ENCODE results near the gene GRK4. TPM values are rescaled to one million over a fixed set of nuclear protein-coding genes. Genes with fewer than 3 reads are reported as not detected.

GRK4 gene
- total RNA-seq, 1 donor from 2014 or later = 9.0 TPM

DNA sequence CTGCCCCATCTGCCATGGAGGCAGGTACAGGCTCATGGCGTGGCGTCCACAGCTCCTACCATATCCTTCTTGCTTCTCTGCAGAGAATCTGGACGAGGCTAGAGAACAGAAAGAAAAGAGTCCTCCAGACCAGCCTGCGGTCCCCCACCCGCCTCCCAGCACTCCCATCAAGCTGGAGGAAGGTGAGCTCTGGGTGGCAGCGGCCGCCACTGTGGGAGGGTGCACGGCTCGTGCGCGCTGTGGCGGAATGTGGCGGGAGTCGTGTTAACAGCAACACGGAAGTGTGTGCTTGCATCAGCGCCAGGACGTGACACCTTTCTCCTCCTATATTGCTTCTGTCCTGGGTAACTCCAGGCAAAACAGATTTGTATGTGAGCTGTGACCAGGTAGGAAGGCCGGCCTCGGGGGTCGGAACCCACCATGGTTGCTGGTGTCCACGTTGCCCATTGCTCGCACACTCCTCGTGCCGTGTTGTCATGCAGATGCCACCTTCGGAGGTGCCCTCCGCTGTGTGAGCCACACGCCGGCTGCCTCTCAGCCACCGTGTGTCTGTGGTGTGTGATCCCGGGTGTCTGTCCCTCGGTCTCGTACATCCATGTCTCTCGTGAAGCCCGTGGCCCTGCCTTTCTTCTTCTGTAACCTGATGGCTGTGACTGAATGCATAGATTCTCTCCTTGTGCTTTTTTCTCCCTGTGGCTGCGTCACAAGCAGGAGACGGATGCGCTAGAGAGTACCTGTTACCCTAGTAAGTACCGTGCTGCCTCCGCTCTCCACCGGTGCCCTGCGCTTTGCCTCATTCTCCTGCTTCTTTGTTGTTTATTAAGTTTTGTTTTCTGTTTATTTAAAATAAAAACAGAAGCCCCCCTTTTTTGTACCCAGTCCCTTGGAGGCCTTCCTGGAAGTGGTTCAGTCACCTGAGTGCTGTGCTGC lies 37.2 kb upstream of the GRK4 start:
- intact Hi-C loops (cut with micrococcal nuclease) = no loop called here
- Histone ChIP-seq H3K36me3 (peaks cover 94% of the 10 kb centered on the region), H3K4me3 (no peak overlapping the region), H3K4me1 (peaks cover 32% of the 10 kb centered on the region), H3K9me3 (replicated peaks) (no peaks in the 10 kb centered on the region), H3K27me3 (ENCODE audit: low read depth) (no peaks in the 10 kb centered on the region), H3K27ac (replicated peaks) (no peak overlapping the region)
- no peak for DNase-seq
- TF ChIP-seq, protein P1, sequence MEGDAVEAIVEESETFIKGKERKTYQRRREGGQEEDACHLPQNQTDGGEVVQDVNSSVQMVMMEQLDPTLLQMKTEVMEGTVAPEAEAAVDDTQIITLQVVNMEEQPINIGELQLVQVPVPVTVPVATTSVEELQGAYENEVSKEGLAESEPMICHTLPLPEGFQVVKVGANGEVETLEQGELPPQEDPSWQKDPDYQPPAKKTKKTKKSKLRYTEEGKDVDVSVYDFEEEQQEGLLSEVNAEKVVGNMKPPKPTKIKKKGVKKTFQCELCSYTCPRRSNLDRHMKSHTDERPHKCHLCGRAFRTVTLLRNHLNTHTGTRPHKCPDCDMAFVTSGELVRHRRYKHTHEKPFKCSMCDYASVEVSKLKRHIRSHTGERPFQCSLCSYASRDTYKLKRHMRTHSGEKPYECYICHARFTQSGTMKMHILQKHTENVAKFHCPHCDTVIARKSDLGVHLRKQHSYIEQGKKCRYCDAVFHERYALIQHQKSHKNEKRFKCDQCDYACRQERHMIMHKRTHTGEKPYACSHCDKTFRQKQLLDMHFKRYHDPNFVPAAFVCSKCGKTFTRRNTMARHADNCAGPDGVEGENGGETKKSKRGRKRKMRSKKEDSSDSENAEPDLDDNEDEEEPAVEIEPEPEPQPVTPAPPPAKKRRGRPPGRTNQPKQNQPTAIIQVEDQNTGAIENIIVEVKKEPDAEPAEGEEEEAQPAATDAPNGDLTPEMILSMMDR (IDR thresholded peaks at IDR 0.05; ENCODE audit: borderline replicate concordance) = no peak

DNA sequence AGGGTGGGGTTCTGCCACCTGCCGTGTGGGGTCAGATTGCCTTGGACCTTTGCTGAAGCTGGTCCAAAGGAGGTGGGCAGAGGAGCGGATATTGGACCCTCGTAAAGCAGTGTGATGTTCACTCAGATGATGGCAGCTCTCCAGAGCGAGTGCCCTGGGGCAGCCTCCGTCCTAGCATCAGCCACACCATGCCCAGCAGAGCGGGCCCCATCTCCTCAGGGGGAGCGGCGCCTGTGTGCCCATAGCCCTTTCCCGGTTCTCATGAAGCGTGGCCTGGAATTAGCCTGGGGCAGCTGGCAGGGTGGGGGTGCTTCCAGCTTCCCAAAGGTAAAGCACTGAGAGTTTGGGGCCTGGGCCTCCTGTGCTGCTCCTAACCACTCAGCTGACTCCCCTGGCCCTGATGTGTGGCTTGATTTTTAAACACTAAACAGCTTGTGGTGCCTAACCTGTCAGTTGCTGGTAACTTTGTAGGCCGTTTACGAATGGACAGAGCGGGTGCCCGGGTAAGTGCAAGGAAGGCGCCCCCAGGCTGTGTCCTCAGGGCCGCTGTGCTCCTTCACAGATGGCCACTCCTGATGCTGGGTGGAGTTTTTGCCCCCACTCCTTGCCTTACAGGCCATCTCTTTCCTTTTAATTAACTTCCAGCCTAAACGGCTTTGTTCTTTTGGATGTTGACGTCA lies 36.2 kb upstream of the GRK4 start:
- DNase-seq = no peak
- H3K36me3 ChIP-seq = peaks cover 86% of the 10 kb centered on the region
- H3K27me3 ChIP-seq (ENCODE audit: low read depth) = no peaks in the 10 kb centered on the region
- H3K4me3 ChIP-seq = no peak overlapping the region
- H3K4me1 ChIP-seq = peaks cover 40% of the 10 kb centered on the region
- H3K9me3 ChIP-seq (replicated peaks) = no peaks in the 10 kb centered on the region
- intact Hi-C loops (cut with micrococcal nuclease) = no loop called here
- no peak overlapping the region for H3K27ac ChIP-seq (replicated peaks)
- TF ChIP-seq, protein P1 (IDR thresholded peaks at IDR 0.05; ENCODE audit: borderline replicate concordance) = no peak

DNA sequence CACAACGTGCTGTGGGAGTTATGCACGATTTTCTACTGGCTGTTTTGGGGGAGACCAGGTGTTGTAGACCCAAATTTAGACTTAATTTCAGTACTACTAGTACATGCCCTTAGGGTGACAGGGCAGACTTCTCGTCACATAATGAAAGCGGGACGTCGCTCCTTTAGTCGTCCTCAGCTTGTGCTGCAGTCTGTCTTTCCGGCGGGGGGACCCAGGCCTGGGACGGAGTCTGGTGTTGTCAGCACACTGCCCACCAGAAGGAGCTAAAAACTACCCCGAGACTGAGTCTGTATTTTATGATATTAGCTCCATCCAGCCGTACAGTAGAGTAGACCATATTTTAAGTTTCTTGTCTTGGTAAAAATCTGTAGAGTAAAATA lies 35.7 kb upstream of the GRK4 start:
- Histone ChIP-seq H3K27me3 (ENCODE audit: low read depth) (no peaks in the 10 kb centered on the region), H3K27ac (replicated peaks) (no peak overlapping the region), H3K4me3 (no peak overlapping the region), H3K9me3 (replicated peaks) (no peaks in the 10 kb centered on the region), H3K4me1 (peaks cover 40% of the 10 kb centered on the region), H3K36me3 (peaks cover 81% of the 10 kb centered on the region)
- DNase-seq = no peak
- intact Hi-C loops (cut with micrococcal nuclease) = no loop called here
- TF ChIP-seq, protein P1 (IDR thresholded peaks at IDR 0.05; ENCODE audit: borderline replicate concordance) = no peak

DNA sequence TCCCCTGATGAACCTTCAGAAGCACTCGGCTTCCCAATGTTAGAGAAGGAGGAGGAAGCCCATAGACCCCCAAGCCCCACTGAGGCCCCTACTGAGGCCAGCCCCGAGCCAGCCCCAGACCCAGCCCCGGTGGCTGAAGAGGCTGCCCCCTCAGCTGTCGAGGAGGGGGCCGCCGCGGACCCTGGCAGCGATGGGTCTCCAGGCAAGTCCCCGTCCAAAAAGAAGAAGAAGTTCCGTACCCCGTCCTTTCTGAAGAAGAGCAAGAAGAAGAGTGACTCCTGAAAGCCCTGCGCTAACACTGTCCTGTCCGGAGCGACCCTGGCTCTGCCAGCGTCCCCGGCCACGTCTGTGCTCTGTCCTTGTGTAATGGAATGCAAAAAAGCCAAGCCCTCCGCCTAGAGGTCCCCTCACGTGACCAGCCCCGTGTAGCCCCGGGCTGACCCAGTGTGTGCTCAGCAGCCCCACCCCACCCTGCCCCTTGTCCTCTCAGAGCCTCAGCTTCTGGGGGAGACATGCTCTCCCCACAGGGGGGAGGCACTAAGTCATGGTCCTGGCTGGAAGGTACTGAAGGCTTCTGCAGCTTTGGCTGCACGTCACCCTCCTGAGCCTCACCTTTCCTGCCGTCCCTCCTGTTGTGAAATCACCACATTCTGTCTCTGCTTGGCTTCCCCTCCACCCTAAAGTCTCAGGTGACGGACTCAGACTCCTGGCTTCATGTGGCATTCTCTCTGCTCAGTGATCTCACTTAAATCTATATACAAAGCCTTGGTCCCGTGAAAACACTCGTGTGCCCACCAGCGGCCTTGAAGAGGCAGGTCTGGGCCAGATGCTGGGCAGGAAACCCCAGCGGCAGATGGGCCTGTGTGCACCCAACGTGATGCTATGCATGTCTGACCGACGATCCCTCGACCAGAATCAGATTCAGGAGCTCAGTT lies 34.9 kb upstream of the GRK4 start:
- peaks cover 73% of the 10 kb centered on the region for H3K36me3 ChIP-seq
- intact Hi-C loops (cut with micrococcal nuclease) = no loop called here

More for the DNA sequence above, 34.9 kb upstream of the GRK4 start:
- H3K27me3 ChIP-seq (ENCODE audit: low read depth) = no peaks in the 10 kb centered on the region
- TF ChIP-seq, protein P1 (IDR thresholded peaks at IDR 0.05; ENCODE audit: borderline replicate concordance) = no peak
- H3K9me3 ChIP-seq (replicated peaks) = no peaks in the 10 kb centered on the region
- H3K4me1 ChIP-seq = peaks cover 40% of the 10 kb centered on the region
- H3K27ac ChIP-seq (replicated peaks) = no peak overlapping the region
- no peak for DNase-seq
- no peak overlapping the region for H3K4me3 ChIP-seq
